Adrenal gland (tissue), 12 donors: Measurements from ENCODE around the gene KLF3. TPM values are rescaled to one million over a fixed set of nuclear protein-coding genes. Genes with fewer than 3 reads are reported as not detected.

Experiments used
- DNase-seq, 7 donors: peaks; one replicate each; pipeline ENCODE4 v3.0.0-alpha.2; 2019 to 2020
- H3K27ac ChIP-seq, 5 donors: fragments of 200-600 bp; sonication (generic) in 4 of 5; 1 replicate in 3 of 5; 2 replicates in 2 of 5; pipeline versions ENCODE4 v1.5.1 to v1.8.0; 2016 to 2020; ENCODE audit warnings: mild to moderate bottlenecking in 1 of 5
- H3K27me3 ChIP-seq: fragments of 200-600 bp; 2 replicates; pipeline ENCODE4 v1.8.0; 2021
- H3K36me3 ChIP-seq, 2 donors: fragments of 200-600 bp; replicated peaks in 1 of 2; 1 replicate in 1 of 2; 2 replicates in 1 of 2; pipeline versions ENCODE4 v1.5.1 to v1.8.0; 2018 to 2022
- H3K4me1 ChIP-seq, 2 donors: fragments of 200-600 bp; replicated peaks in 1 of 2; 1 replicate in 1 of 2; 2 replicates in 1 of 2; pipeline versions ENCODE4 v1.5.1 to v1.8.0; 2018 to 2021
- H3K4me3 ChIP-seq, 4 donors: fragments of 200-600 bp; sonication (generic) in 3 of 4; one replicate each; pipeline ENCODE4 v1.5.1; 2016 to 2018
- H3K9me3 ChIP-seq, 3 donors: fragments of 200-600 bp; sonication (generic) in 1 of 3; replicated peaks in 1 of 3; 1 replicate in 2 of 3; 2 replicates in 1 of 3; pipeline versions ENCODE4 v1.5.1 to v1.8.0; 2016 to 2021
- POLR2A ChIP-seq, 2 donors: fragments of 450-650 bp; IDR thresholded peaks; one replicate each; pipeline ENCODE4 v1.6.1; 2017; ENCODE audit warnings: antibody characterized with exemption in 2 of 2, mild to moderate bottlenecking in 2 of 2, moderate library complexity in 1 of 2
- WGBS, 4 donors: extraction: QIAGEN DNeasy Blood & Tissue Kit in 2 of 4; methylation state at CpG; one replicate each; pipeline versions ENCODE4 v1.1.5 to v1.1.7; 2013 to 2017; 5-methylcytosine and 5-hydroxymethylcytosine counted together
- intact Hi-C, 2 donors: fragments of 100-400 bp; cut with DNase I; formaldehyde crosslinking; loops; one replicate each; pipeline versions ENCODE4 v1.14.1 to v1.15.0; 2022 to 2023
- polyA plus RNA-seq, 3 donors: library from polyadenylated mRNA; stranded (reverse); fragments of 200-250 nt in 2 of 3; fragments of 350-450 nt in 1 of 3; fragmentation: Illumina TruSeq in 1 of 3; extraction: RNeasy Lipid Tissue Mini Kit (QIAGEN cat#74804) in 1 of 3; gene quantifications; one replicate each; pipeline ENCODE4 v1.2.3, GENCODE V29; 2013 to 2014
- total RNA-seq, 9 donors: library from RNA; depleted of rRNA in 4 of 9; stranded (reverse); fragments of >200 nt in 4 of 9; fragments of 120-200 nt in 1 of 9; fragmentation: NEBNext Ultra II Directional in 1 of 9; extraction: Animal tissue kit (Norgen Biotek cat#: 25700) in 1 of 9; gene quantifications; one replicate each; pipeline versions ENCODE4 v1.1.0 to v1.2.4, GENCODE V29; 2013 to 2023
- TF ChIP-seq, protein P1 (sequence below), 6 experiments: fragments of 450-650 bp in 4 of 6; fragments of 200-600 bp in 2 of 6; sonication (generic) in 1 of 6; IDR thresholded peaks; 1 replicate in 5 of 6; 2 replicates in 1 of 6; pipeline versions ENCODE4 v1.5.1 to v1.8.0; 2016 to 2021; ENCODE audit warnings: antibody characterized with exemption in 6 of 6, mild to moderate bottlenecking in 2 of 6, moderate library complexity in 1 of 6
- donor health status: healthy with polysubstance abuse.
- donor health status: Bipolar disorder and iron deficiency.
- donor health status: DM: yes; HTN: yes; CAD: no.
- donor health status: DM: no; HTN: no; CAD: no.
- donor health status: DM: no; HTN: no; CAD: no.
- donor health status: DM: yes; HTN: yes; CAD: no.

Gene KLF3
- total and polyA plus RNA-seq, 12 donors = 10.1 to 45.7 (median 38.0) TPM

DNA sequence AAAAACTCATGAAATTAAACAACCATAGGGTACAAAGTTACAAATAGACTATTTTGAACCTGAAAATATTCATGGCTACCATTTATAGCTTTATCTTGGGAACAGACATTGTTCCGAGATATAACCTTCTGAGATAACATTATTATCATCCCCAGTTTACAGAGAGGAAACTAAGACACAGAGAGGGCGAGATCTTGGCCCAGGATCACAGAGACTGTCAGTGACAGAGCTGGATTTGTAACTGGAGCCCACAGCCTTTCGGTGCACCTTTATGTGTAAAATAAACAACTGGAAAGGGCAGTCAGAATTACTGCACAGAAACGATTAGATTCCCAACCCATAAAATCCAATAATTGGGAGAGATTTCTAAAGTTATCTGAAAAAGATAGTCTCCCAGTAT, 28.4 kb downstream of the KLF3 start:
- Histone ChIP-seq H3K27me3 (no peaks in the 10 kb centered on the region), H3K27ac (no peak overlapping the region), H3K4me3 (no peak overlapping the region), H3K36me3 (peaks cover 0 to 71% of the 10 kb centered on the region in 2 donors), H3K9me3 (no peaks in the 10 kb centered on the region), H3K4me1 (peaks cover 0 to 21% of the 10 kb centered on the region in 2 donors)
- no peak for DNase-seq
- intact Hi-C loops = no loop called here
- TF ChIP-seq, protein P1, sequence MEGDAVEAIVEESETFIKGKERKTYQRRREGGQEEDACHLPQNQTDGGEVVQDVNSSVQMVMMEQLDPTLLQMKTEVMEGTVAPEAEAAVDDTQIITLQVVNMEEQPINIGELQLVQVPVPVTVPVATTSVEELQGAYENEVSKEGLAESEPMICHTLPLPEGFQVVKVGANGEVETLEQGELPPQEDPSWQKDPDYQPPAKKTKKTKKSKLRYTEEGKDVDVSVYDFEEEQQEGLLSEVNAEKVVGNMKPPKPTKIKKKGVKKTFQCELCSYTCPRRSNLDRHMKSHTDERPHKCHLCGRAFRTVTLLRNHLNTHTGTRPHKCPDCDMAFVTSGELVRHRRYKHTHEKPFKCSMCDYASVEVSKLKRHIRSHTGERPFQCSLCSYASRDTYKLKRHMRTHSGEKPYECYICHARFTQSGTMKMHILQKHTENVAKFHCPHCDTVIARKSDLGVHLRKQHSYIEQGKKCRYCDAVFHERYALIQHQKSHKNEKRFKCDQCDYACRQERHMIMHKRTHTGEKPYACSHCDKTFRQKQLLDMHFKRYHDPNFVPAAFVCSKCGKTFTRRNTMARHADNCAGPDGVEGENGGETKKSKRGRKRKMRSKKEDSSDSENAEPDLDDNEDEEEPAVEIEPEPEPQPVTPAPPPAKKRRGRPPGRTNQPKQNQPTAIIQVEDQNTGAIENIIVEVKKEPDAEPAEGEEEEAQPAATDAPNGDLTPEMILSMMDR (IDR thresholded peaks at IDR 0.05) = no peak
- no peak for TF ChIP-seq POLR2A (IDR thresholded peaks at IDR 0.05)
- WGBS, 4 donors = 35 to 44% (median 41%) methylated on average over 4 of the region's 4 CpGs

DNA sequence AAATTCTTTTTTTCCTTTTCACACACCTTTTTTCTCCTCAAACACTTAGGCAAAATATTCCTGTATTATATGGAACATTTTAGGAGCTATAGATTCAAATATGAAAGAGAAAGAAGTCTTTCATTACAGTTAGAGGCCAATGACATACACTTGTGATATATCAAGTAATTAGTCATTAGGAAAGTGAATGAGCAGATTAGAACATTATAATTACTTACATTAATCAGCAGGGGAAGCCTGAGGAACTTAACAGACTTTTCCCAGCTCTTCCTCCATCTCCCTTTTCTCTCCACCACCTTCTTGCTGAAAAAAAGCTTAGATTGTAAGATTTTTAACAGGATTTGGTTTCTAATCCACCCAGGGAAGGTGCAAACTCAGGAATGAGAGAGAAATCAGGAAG, 29.6 kb downstream of the KLF3 start:
- no peaks in the 10 kb centered on the region for H3K9me3 ChIP-seq
- no peaks in the 10 kb centered on the region for H3K27me3 ChIP-seq
- H3K4me3 ChIP-seq = no peak overlapping the region
- H3K4me1 ChIP-seq = peaks cover 0 to 21% of the 10 kb centered on the region in 2 donors
- peaks cover 0 to 75% of the 10 kb centered on the region in 2 donors for H3K36me3 ChIP-seq
- TF ChIP-seq, protein P1 (IDR thresholded peaks at IDR 0.05) = no peak
- TF ChIP-seq POLR2A (IDR thresholded peaks at IDR 0.05) = no peak
- no peak overlapping the region for H3K27ac ChIP-seq
- intact Hi-C loops = no loop called here
- no peak for DNase-seq

DNA sequence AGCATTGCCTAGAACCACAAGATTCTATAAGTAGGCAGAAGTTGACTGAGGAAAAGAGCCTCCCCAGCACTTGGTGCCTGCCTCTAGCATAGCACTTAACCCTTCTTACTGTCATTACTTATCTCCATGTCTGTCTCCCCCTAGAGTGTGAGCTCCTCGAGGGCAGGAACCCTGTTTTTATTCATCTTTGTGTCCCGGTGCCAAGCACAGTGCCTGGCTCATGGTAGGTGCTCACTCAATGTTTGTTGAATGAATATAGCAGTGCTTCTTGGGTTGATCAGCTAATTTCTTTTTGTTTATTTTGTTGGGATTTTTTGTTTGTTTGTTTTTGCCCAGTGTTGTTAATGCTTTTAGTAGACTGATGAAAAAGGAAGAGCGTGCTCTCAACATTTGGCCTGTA, 30.3 kb downstream of the KLF3 start:
- 92 to 95% (median 94%) methylated on average over 3 of the region's 3 CpGs for WGBS, 4 donors

DNA sequence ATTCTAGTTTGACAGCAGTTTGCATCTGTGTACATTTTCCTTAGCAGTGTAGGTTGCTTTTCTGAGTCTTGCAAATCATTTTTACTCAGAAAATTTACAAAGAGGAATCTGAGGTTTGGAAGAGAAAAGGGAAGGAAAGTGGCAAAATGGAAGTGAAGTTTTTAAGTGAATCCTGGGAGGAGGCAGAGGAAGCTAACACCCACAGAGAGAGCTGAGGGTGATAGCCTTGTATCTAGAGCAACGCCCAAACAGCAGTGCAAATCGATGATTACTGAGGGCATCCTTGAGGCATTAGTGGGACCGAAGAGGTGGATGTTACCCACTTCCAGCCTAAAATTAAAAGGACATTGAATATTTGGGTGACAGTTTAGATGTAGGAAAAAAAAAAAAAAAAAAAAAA, 31.8 kb downstream of the KLF3 start:
- Histone ChIP-seq H3K4me3 (no peak overlapping the region), H3K9me3 (no peaks in the 10 kb centered on the region), H3K27ac (no peak overlapping the region), H3K4me1 (peaks cover 0 to 21% of the 10 kb centered on the region in 2 donors), H3K27me3 (no peaks in the 10 kb centered on the region), H3K36me3 (peaks cover 0 to 54% of the 10 kb centered on the region in 2 donors)
- WGBS, 4 donors = 74 to 89% (median 81%) methylated on average over 3 of the region's 3 CpGs
- no peak for TF ChIP-seq POLR2A (IDR thresholded peaks at IDR 0.05)
- TF ChIP-seq, protein P1 (IDR thresholded peaks at IDR 0.05) = no peak
- intact Hi-C loops = no loop called here
- DNase-seq = no peak

More for the DNA sequence above, 30.3 kb downstream of the KLF3 start:
- DNase-seq = no peak
- H3K27ac ChIP-seq = no peak overlapping the region
- intact Hi-C loops = no loop called here
- H3K27me3 ChIP-seq = no peaks in the 10 kb centered on the region
- TF ChIP-seq, protein P1 (IDR thresholded peaks at IDR 0.05) = no peak
- no peak for TF ChIP-seq POLR2A (IDR thresholded peaks at IDR 0.05)
- no peaks in the 10 kb centered on the region for H3K9me3 ChIP-seq
- H3K4me1 ChIP-seq = peaks cover 0 to 21% of the 10 kb centered on the region in 2 donors
- peaks cover 0 to 69% of the 10 kb centered on the region in 2 donors for H3K36me3 ChIP-seq
- H3K4me3 ChIP-seq = no peak overlapping the region
